Measurements from ENCODE around the gene SPECC1. TPM values are rescaled to one million over a fixed set of nuclear protein-coding genes. Genes with fewer than 3 reads are reported as not detected.
"Not testable (repeated sequence)": the region's sequence is repeated elsewhere in the genome, so short reads cannot be mapped to it uniquely, and the experiment has no call there.

SPECC1 gene
- polyA plus RNA-seq, 1 of the 3 experiments (the other 2 are of a cell fraction), result 11.2 TPM

- H3K27me3 ChIP-seq (ENCODE audit: insufficient read depth); DNase-seq; H3K27ac ChIP-seq (ENCODE audit: low read depth in 2 of 2, low read length in 1 of 2); H3F3A ChIP-seq (replicated peaks; ENCODE audit: insufficient read depth); H3K4me2 ChIP-seq; H3K4me1 ChIP-seq (ENCODE audit: control insufficient read depth in 1 of 2, insufficient read depth in 2 of 2, low read depth in 1 of 2, low read length in 1 of 2); H4K20me1 ChIP-seq (ENCODE audit: insufficient read depth); H3K79me2 ChIP-seq (ENCODE audit: insufficient read depth); H3K4me3 ChIP-seq (ENCODE audit: low read depth in 2 of 2, low read length in 1 of 2); H3K36me3 ChIP-seq (replicated peaks in 1 of 2; ENCODE audit: control insufficient read depth in 1 of 2, insufficient read depth in 2 of 2, low read length in 1 of 2); H2AFZ ChIP-seq (ENCODE audit: low read depth); POLR2A ChIA-PET; H3K9me3 ChIP-seq; H3K9me2 ChIP-seq; H3K9ac ChIP-seq: not testable (repeated sequence)
- CTCF ChIA-PET, result interaction anchor here (0.7 to 2.5 kb wide), 4 partner anchors 11 to 114 kb away, joined by 3 to 8 read pairs (median 4); partner anchors contain the start of gene SPECC1
Measured at GRCh38 chr17:20106446-20106845, 97.3 kb downstream of the SPECC1 start.

DNA sequence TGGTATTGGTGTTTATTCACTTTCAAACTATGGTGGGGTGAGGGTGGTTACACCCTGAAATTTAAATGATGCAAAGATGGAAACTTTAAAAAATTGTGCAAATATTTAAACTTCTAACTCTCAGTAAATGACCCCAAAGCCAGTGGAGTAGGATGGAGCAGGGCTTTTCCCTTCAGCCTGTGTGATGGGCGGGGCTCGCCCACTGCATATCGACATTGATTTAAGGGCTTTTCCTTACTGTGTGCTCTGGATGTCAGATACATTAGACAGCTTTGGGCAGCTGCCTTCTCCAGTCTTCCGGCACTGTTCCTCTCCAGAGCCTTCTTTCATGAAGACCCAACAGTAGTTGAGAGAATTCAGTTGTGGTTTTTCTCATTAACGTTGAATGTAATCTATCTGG is 99.9 kb downstream of the SPECC1 start:
- H3K79me2 ChIP-seq (ENCODE audit: insufficient read depth), result no peaks in the 10 kb centered on the region
- no peak overlapping the region for H3K27ac ChIP-seq (ENCODE audit: low read depth in 2 of 2, low read length in 1 of 2)
- TF ChIP-seq FOXM1 (IDR thresholded peaks at IDR 0.05; ENCODE audit: low read depth) (no peak), NRF1 (IDR thresholded peaks at IDR 0.05; ENCODE audit: low read depth, low read length) (no peak), RXRA (IDR thresholded peaks at IDR 0.05; ENCODE audit: borderline replicate concordance, low read depth) (no peak), MEF2A (IDR thresholded peaks at IDR 0.05; ENCODE audit: borderline replicate concordance, low read depth) (no peak), MXI1 (IDR thresholded peaks at IDR 0.05; ENCODE audit: low read depth, low read length) (no peak), JUND (IDR thresholded peaks at IDR 0.05) (no peak), CTCF (IDR thresholded peaks at IDR 0.05) (no peak), USF2 (IDR thresholded peaks at IDR 0.05; ENCODE audit: borderline replicate concordance, low read depth, low read length) (no peak), EZH2phosphoT487 (IDR thresholded peaks at IDR 0.05; ENCODE audit: borderline replicate concordance, low read depth) (no peak), RFX5 (IDR thresholded peaks at IDR 0.05; ENCODE audit: low read length) (no peak), ZBTB33 (IDR thresholded peaks at IDR 0.05; ENCODE audit: borderline replicate concordance, low read depth) (no peak)
- ChIA-PET CTCF (interaction anchor here (1.4 kb wide), 1 partner anchor 14 kb away, joined by 4 read pairs; no protein-coding TSS in a partner anchor), POLR2A (no interaction called here)
- no peak overlapping the region for H2AFZ ChIP-seq (ENCODE audit: low read depth)
- no peak for DNase-seq
- no peak overlapping the region for H3K4me2 ChIP-seq
- no peaks in the 10 kb centered on the region for H3K27me3 ChIP-seq (ENCODE audit: insufficient read depth)
- WGBS (ENCODE audit: low lambda C conversion rate), result 80% methylated on average over 5 of the region's 5 CpGs
- no peaks in the 10 kb centered on the region for H3K9me3 ChIP-seq
- H3K36me3 ChIP-seq (replicated peaks in 1 of 2; ENCODE audit: control insufficient read depth in 1 of 2, insufficient read depth in 2 of 2, low read length in 1 of 2), result no peaks in the 10 kb centered on the region
- no peaks in the 10 kb centered on the region for H3F3A ChIP-seq (replicated peaks; ENCODE audit: insufficient read depth)
- H3K4me3 ChIP-seq (ENCODE audit: low read depth in 2 of 2, low read length in 1 of 2), result no peak overlapping the region
- no peak overlapping the region for H3K9ac ChIP-seq
- no peaks in the 10 kb centered on the region for H3K9me2 ChIP-seq
- H3K4me1 ChIP-seq (ENCODE audit: control insufficient read depth in 1 of 2, insufficient read depth in 2 of 2, low read depth in 1 of 2, low read length in 1 of 2), result no peaks in the 10 kb centered on the region
- no peaks in the 10 kb centered on the region for H4K20me1 ChIP-seq (ENCODE audit: insufficient read depth)
